ENCODE results near the gene PARP11.
A peak's percentile ranks its signal among the peaks of the same experiment; 100 is the strongest.

DNA sequence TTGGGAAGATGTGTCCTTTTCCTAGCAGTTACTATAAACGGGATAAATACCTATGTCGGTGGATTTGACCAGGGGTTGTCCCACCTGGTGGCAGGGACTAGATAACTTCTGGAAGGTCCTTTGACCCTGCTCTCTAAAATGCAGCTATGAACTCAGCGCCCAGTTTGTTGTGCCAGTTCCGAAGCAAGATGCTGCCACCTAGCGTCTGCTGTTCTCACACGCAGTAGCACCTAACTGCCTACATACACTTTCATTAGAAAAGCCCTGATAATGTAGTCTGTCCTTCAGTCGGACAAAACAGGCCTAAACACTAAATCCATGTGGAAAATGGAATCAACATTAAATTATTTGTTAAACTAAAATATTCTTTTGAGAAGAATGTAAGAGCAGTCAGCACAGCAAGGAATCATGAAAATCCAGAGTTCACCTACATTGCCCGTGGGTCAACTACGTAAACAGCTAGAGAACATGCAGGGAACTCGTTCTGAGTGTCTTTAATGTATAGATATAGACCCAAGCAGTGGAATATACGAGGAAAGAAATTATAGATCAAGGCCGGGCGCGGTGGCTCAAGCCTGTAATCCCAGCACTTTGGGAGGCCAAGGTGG is 69.2 kb downstream of the PARP11 start:
- TF ChIP-seq CTCF (IDR thresholded peaks at IDR 0.05) (peak; percentile 73 to 83 (median 80)), POLR2A (IDR thresholded peaks at IDR 0.05) (no peak), POLR2AphosphoS5 (IDR thresholded peaks at IDR 0.05) (no peak), EP300 (IDR thresholded peaks at IDR 0.05; ENCODE audit: low read depth) (no peak)
